Lower leg skin (tissue), 4 donors: Measurements from ENCODE around the gene CLIP2. TPM values are rescaled to one million over a fixed set of nuclear protein-coding genes. Genes with fewer than 3 reads are reported as not detected.

Experiments used
- DNase-seq, 2 donors: peaks; one replicate each; pipeline ENCODE4 v3.0.0-alpha.2; 2019; ENCODE audit warnings: low spot score in 2 of 2
- H3K4me3 ChIP-seq: fragments of 200-600 bp; sonication (generic); 2 replicates; pipeline ENCODE4 v1.5.1; 2017; ENCODE audit warnings: mild to moderate bottlenecking, low read depth; ENCODE audit not compliant: poor library complexity, severe bottlenecking
- POLR2A ChIP-seq, 2 donors: fragments of 450-650 bp; IDR thresholded peaks; one replicate each; pipeline ENCODE4 v1.6.1; 2016 to 2017; ENCODE audit warnings: antibody characterized with exemption in 2 of 2, mild to moderate bottlenecking in 1 of 2, moderate library complexity in 1 of 2
- WGBS, 2 donors: methylation state at CpG; one replicate each; pipeline ENCODE4 v1.1.5; 2018; 5-methylcytosine and 5-hydroxymethylcytosine counted together
- intact Hi-C: fragments of 100-400 bp; cut with DNase I; formaldehyde crosslinking; loops from one replicate; pipeline ENCODE4 v1.15.0; 2023; ENCODE audit warnings: low total_unique reads
- total RNA-seq, 4 donors: library from RNA; depleted of rRNA; stranded (reverse); fragments of >200 nt; gene quantifications; one replicate each; pipeline ENCODE4 v1.1.0, GENCODE V29; 2016
- TF ChIP-seq, protein P1 (sequence below), 3 donors: fragments of 450-650 bp; IDR thresholded peaks; one replicate each; pipeline ENCODE4 v1.5.1; 2016; ENCODE audit warnings: antibody characterized with exemption in 3 of 3, mild to moderate bottlenecking in 3 of 3, moderate library complexity in 2 of 3

CLIP2 gene
- total RNA-seq, 4 donors from 2014 or later: 29.1 to 60.2 (median 52.5) TPM

DNA sequence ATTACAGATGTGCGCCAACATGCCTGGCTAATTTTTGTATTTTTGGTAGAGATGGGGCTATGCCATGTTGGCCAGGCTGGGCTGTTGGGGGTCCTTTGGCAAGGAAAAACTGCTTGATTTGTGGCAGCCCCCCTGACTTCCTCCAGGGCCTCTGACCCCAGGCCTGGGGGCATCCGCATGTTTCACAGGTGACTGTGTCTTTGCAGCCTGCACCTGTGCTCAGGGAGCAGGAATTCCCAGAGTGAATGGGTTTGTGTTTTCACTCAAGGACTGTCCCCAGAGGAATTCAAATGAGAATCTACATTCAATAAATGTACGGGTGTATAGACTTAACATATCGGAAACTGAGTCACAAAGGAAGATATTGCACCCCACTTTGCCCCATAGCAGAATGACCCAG, 11.6 kb upstream of the CLIP2 start:
- WGBS, 2 donors: 96% methylated on average over 4 of the region's 4 CpGs
- TF ChIP-seq, protein P1, sequence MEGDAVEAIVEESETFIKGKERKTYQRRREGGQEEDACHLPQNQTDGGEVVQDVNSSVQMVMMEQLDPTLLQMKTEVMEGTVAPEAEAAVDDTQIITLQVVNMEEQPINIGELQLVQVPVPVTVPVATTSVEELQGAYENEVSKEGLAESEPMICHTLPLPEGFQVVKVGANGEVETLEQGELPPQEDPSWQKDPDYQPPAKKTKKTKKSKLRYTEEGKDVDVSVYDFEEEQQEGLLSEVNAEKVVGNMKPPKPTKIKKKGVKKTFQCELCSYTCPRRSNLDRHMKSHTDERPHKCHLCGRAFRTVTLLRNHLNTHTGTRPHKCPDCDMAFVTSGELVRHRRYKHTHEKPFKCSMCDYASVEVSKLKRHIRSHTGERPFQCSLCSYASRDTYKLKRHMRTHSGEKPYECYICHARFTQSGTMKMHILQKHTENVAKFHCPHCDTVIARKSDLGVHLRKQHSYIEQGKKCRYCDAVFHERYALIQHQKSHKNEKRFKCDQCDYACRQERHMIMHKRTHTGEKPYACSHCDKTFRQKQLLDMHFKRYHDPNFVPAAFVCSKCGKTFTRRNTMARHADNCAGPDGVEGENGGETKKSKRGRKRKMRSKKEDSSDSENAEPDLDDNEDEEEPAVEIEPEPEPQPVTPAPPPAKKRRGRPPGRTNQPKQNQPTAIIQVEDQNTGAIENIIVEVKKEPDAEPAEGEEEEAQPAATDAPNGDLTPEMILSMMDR (IDR thresholded peaks at IDR 0.05): no peak
- no peak for TF ChIP-seq POLR2A (IDR thresholded peaks at IDR 0.05)
- intact Hi-C loops: no loop called here
- no peak overlapping the region for H3K4me3 ChIP-seq
- no peak for DNase-seq

DNA sequence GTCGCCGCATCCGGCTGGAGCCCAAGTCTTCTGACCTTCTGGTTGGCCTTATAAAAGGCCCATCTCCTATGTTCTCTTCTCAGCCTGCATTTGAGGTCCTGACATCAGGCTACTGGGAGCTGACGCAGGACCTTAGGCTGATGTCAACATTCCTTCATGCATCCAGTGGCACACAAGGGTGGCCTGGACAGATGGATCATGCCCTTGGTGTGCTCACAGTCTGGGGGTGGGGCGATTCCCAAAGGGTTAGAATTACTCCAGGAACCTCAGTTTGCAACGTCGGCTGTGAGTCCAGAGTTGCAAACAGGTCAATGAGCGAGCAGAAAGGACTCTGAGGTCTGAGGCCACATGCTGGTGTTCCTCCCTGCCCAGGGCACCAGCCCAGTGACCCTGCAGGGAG, 8.2 kb upstream of the CLIP2 start:
- H3K4me3 ChIP-seq: no peak overlapping the region
- 92 to 98% methylated on average over 7 to 8 of the region's 8 CpGs for WGBS, 2 donors
- TF ChIP-seq, protein P1 (IDR thresholded peaks at IDR 0.05): no peak
- TF ChIP-seq POLR2A (IDR thresholded peaks at IDR 0.05): no peak
- DNase-seq: no peak
- intact Hi-C loops: no loop called here

GRCh38 chr7:74282748-74283459, 6.3 kb upstream of the CLIP2 start:
- no peak for DNase-seq

GRCh38 chr7:74283858-74284447, 5.3 kb upstream of the CLIP2 start:
- whole genome bisulfite sequencing, 2 donors: 60 to 81% methylated on average over 9 of the region's 9 CpGs
- no peak for DNase-seq
- H3K4me3 ChIP-seq: no peak overlapping the region
- TF ChIP-seq POLR2A (IDR thresholded peaks at IDR 0.05): no peak
- TF ChIP-seq, protein P1 (IDR thresholded peaks at IDR 0.05): no peak
- intact Hi-C loops: no loop called here

More at GRCh38 chr7:74282748-74283459, 6.3 kb upstream of the CLIP2 start:
- H3K4me3 ChIP-seq: no peak overlapping the region
- WGBS, 2 donors: 86 to 92% methylated on average over 14 of the region's 14 CpGs
- TF ChIP-seq POLR2A (IDR thresholded peaks at IDR 0.05): no peak
- TF ChIP-seq, protein P1 (IDR thresholded peaks at IDR 0.05): no peak
- intact Hi-C loops: no loop called here

- TF ChIP-seq, protein P1 (IDR thresholded peaks at IDR 0.05): no peak
- TF ChIP-seq POLR2A (IDR thresholded peaks at IDR 0.05): no peak
- WGBS, 2 donors: 53 to 68% methylated on average over 9 of the region's 9 CpGs
- no peak for DNase-seq
- no peak overlapping the region for H3K4me3 ChIP-seq
- intact Hi-C loops: no loop called here
Measured at GRCh38 chr7:74284781-74285259, 4.4 kb upstream of the CLIP2 start.
